Measurements from ENCODE around the gene SRPK2. TPM values are rescaled to one million over a fixed set of nuclear protein-coding genes. Genes with fewer than 3 reads are reported as not detected.

The SRPK2 gene
- total RNA-seq, 1 experiment from 2014 or later = 58.2 TPM

GRCh38 chr7:105250706-105251105, 138.0 kb downstream of the SRPK2 start:
- DNase-seq (ENCODE audit: low read depth, low spot score) (no peak), ATAC-seq (no peak)
- CTCF ChIA-PET = no interaction called here
- H3K27ac ChIP-seq (ENCODE audit: low read length) = no peak overlapping the region
- no peaks in the 10 kb centered on the region for H3K36me3 ChIP-seq (ENCODE audit: control insufficient read depth, insufficient read depth, low read length)
- BruUV-seq (replicated peaks) = no TSS peak
- POLR2A ChIA-PET = no interaction called here
- no peaks in the 10 kb centered on the region for H3K27me3 ChIP-seq (ENCODE audit: control insufficient read depth, insufficient read depth, low read length)
- H3K4me1 ChIP-seq (ENCODE audit: control insufficient read depth, insufficient read depth, low read length) = peaks cover 9% of the 10 kb centered on the region; the same call in 1 of the 2 replicates
- in situ Hi-C loops (cut with HindIII; ENCODE audit: low pct_unique_long_range_greater_than_20kb, low sequenced_read_pairs) = no loop called here
- no peak for TF ChIP-seq SIN3A (IDR thresholded peaks at IDR 0.05; ENCODE audit: borderline replicate concordance, insufficient read depth, low read depth, low read length)
- TF ChIP-seq REST (IDR thresholded peaks at IDR 0.05; ENCODE audit: insufficient read depth in 1 of 2, low read depth in 2 of 2, low read length in 1 of 2) = no peak
- no peak for TF ChIP-seq POLR2AphosphoS5 (IDR thresholded peaks at IDR 0.05; ENCODE audit: low read depth, low read length)
- TF ChIP-seq TCF7L2 (IDR thresholded peaks at IDR 0.05; ENCODE audit: low read depth, low read length) = no peak
- H3K9me3 ChIP-seq (ENCODE audit: control insufficient read depth, insufficient read depth, low read depth, low read length) = no peaks in the 10 kb centered on the region
- no peak overlapping the region for H3K4me3 ChIP-seq (ENCODE audit: low read depth in 2 of 2, low read length in 2 of 2)
- intact Hi-C loops (cut with micrococcal nuclease; ENCODE audit: unreplicated experiment) = no loop called here

- ChIA-PET CTCF (no interaction called here), POLR2A (interaction anchor here (0.6 kb wide), 1 partner anchor 92 kb away, joined by 3 read pairs; no protein-coding TSS in a partner anchor)
- ATAC-seq = no peak
- in situ Hi-C loops (cut with HindIII; ENCODE audit: low pct_unique_long_range_greater_than_20kb, low sequenced_read_pairs) (no loop called here), intact Hi-C loops (cut with micrococcal nuclease; ENCODE audit: unreplicated experiment) (no loop called here)
- Histone ChIP-seq H3K9me3 (ENCODE audit: control insufficient read depth, insufficient read depth, low read depth, low read length) (no peaks in the 10 kb centered on the region), H3K27me3 (ENCODE audit: control insufficient read depth, insufficient read depth, low read length) (no peaks in the 10 kb centered on the region), H3K27ac (ENCODE audit: low read length) (no peak overlapping the region), H3K4me3 (ENCODE audit: low read depth in 2 of 2, low read length in 2 of 2) (no peak overlapping the region), H3K4me1 (ENCODE audit: control insufficient read depth, insufficient read depth, low read length) (peaks cover 11% of the 10 kb centered on the region; the same call in 1 of the 2 replicates), H3K36me3 (ENCODE audit: control insufficient read depth, insufficient read depth, low read length) (no peaks in the 10 kb centered on the region)
- no peak for DNase-seq (ENCODE audit: low read depth, low spot score)
- no TSS peak for BruUV-seq (replicated peaks)
- TF ChIP-seq SIN3A (IDR thresholded peaks at IDR 0.05; ENCODE audit: borderline replicate concordance, insufficient read depth, low read depth, low read length) = no peak
- TF ChIP-seq, protein P1, sequence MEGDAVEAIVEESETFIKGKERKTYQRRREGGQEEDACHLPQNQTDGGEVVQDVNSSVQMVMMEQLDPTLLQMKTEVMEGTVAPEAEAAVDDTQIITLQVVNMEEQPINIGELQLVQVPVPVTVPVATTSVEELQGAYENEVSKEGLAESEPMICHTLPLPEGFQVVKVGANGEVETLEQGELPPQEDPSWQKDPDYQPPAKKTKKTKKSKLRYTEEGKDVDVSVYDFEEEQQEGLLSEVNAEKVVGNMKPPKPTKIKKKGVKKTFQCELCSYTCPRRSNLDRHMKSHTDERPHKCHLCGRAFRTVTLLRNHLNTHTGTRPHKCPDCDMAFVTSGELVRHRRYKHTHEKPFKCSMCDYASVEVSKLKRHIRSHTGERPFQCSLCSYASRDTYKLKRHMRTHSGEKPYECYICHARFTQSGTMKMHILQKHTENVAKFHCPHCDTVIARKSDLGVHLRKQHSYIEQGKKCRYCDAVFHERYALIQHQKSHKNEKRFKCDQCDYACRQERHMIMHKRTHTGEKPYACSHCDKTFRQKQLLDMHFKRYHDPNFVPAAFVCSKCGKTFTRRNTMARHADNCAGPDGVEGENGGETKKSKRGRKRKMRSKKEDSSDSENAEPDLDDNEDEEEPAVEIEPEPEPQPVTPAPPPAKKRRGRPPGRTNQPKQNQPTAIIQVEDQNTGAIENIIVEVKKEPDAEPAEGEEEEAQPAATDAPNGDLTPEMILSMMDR (IDR thresholded peaks at IDR 0.05) = no peak
Measured at GRCh38 chr7:105250239-105250638, 138.5 kb downstream of the SRPK2 start.

- DNase-seq (ENCODE audit: low read depth, low spot score) = no peak
- intact Hi-C loops (cut with micrococcal nuclease; ENCODE audit: unreplicated experiment) (no loop called here), in situ Hi-C loops (cut with HindIII; ENCODE audit: low pct_unique_long_range_greater_than_20kb, low sequenced_read_pairs) (no loop called here)
- H3K27me3 ChIP-seq (ENCODE audit: control insufficient read depth, insufficient read depth, low read length) = no peaks in the 10 kb centered on the region
- H3K36me3 ChIP-seq (ENCODE audit: control insufficient read depth, insufficient read depth, low read length) = no peaks in the 10 kb centered on the region
- peaks cover 11% of the 10 kb centered on the region; the same call in 1 of the 2 replicates for H3K4me1 ChIP-seq (ENCODE audit: control insufficient read depth, insufficient read depth, low read length)
- H3K27ac ChIP-seq (ENCODE audit: low read length) = no peak overlapping the region
- no peak for ATAC-seq
- CTCF ChIA-PET = no interaction called here
- no TSS peak for BruUV-seq (replicated peaks)
- H3K9me3 ChIP-seq (ENCODE audit: control insufficient read depth, insufficient read depth, low read depth, low read length) = no peaks in the 10 kb centered on the region
- POLR2A ChIA-PET = no interaction called here
- H3K4me3 ChIP-seq (ENCODE audit: low read depth in 2 of 2, low read length in 2 of 2) = no peak overlapping the region
- TF ChIP-seq, protein P1 (IDR thresholded peaks at IDR 0.05) = no peak
- TF ChIP-seq TCF7L2 (IDR thresholded peaks at IDR 0.05; ENCODE audit: low read depth, low read length) (no peak), REST (IDR thresholded peaks at IDR 0.05; ENCODE audit: insufficient read depth in 1 of 2, low read depth in 2 of 2, low read length in 1 of 2) (no peak), SIN3A (IDR thresholded peaks at IDR 0.05; ENCODE audit: borderline replicate concordance, insufficient read depth, low read depth, low read length) (no peak), POLR2AphosphoS5 (IDR thresholded peaks at IDR 0.05; ENCODE audit: low read depth, low read length) (no peak)
Measured at GRCh38 chr7:105249216-105249615, 139.5 kb downstream of the SRPK2 start.
